Measurements from ENCODE around the gene LRTM2.

- TF ChIP-seq TCF7L2 (IDR thresholded peaks at IDR 0.05; ENCODE audit: low read depth, low read length) (no peak), CTCF (IDR thresholded peaks at IDR 0.05) (no peak), POLR2AphosphoS5 (IDR thresholded peaks at IDR 0.05; ENCODE audit: low read depth, low read length) (no peak)
- TF ChIP-seq, protein P1, sequence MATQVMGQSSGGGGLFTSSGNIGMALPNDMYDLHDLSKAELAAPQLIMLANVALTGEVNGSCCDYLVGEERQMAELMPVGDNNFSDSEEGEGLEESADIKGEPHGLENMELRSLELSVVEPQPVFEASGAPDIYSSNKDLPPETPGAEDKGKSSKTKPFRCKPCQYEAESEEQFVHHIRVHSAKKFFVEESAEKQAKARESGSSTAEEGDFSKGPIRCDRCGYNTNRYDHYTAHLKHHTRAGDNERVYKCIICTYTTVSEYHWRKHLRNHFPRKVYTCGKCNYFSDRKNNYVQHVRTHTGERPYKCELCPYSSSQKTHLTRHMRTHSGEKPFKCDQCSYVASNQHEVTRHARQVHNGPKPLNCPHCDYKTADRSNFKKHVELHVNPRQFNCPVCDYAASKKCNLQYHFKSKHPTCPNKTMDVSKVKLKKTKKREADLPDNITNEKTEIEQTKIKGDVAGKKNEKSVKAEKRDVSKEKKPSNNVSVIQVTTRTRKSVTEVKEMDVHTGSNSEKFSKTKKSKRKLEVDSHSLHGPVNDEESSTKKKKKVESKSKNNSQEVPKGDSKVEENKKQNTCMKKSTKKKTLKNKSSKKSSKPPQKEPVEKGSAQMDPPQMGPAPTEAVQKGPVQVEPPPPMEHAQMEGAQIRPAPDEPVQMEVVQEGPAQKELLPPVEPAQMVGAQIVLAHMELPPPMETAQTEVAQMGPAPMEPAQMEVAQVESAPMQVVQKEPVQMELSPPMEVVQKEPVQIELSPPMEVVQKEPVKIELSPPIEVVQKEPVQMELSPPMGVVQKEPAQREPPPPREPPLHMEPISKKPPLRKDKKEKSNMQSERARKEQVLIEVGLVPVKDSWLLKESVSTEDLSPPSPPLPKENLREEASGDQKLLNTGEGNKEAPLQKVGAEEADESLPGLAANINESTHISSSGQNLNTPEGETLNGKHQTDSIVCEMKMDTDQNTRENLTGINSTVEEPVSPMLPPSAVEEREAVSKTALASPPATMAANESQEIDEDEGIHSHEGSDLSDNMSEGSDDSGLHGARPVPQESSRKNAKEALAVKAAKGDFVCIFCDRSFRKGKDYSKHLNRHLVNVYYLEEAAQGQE (IDR thresholded peaks at IDR 0.05; ENCODE audit: insufficient read depth in 1 of 2, low read depth in 2 of 2, low read length in 1 of 2): no peak
These were observed 44.1 kb downstream of the LRTM2 start for GRCh38 chr12:1864456-1864855.
